NCI-H1436 (cell line): ENCODE results near the gene PRR20G.

ENCODE experiments used
- DNase-seq: peaks from one replicate; lab custom pipeline; 2025; lab: John Stamatoyannopoulos, UW

PRR20G gene

GRCh38 chr3:127263586-127264231 is 24.1 kb downstream of the PRR20G start:
- no peak for DNase-seq

GRCh38 chr3:127263037-127263436 is 24.8 kb downstream of the PRR20G start:
- no peak for DNase-seq

- DNase-seq, result no peak
These were observed 25.3 kb downstream of the PRR20G start for GRCh38 chr3:127262533-127262932.

GRCh38 chr3:127261925-127262324 is 25.9 kb downstream of the PRR20G start:
- no peak for DNase-seq

GRCh38 chr3:127260826-127261555 is 26.9 kb downstream of the PRR20G start:
- DNase-seq, result no peak

GRCh38 chr3:127260416-127260815 is 27.4 kb downstream of the PRR20G start:
- no peak for DNase-seq

GRCh38 chr3:127259882-127260281 is 28.0 kb downstream of the PRR20G start:
- no peak for DNase-seq

- no peak for DNase-seq
These were observed 29.1 kb downstream of the PRR20G start for GRCh38 chr3:127258733-127259132.

GRCh38 chr3:127257351-127257750 is 30.5 kb downstream of the PRR20G start:
- no peak for DNase-seq

GRCh38 chr3:127256733-127257271 is 31.0 kb downstream of the PRR20G start:
- DNase-seq, result no peak

- DNase-seq, result no peak
These were observed 31.7 kb downstream of the PRR20G start for GRCh38 chr3:127256138-127256537.

- no peak for DNase-seq
These were observed 32.3 kb downstream of the PRR20G start for GRCh38 chr3:127255516-127255915.

- no peak for DNase-seq
These were observed 33.1 kb downstream of the PRR20G start for GRCh38 chr3:127254730-127255129.

- DNase-seq, result no peak
These were observed 33.7 kb downstream of the PRR20G start for GRCh38 chr3:127254033-127254644.

GRCh38 chr3:127253491-127253890 is 34.4 kb downstream of the PRR20G start:
- DNase-seq, result no peak

- DNase-seq, result no peak
These were observed 35.4 kb downstream of the PRR20G start for GRCh38 chr3:127252446-127252845.

- DNase-seq, result no peak
These were observed 37.8 kb downstream of the PRR20G start for GRCh38 chr3:127250032-127250431.

- DNase-seq, result no peak
These were observed 40.6 kb downstream of the PRR20G start for GRCh38 chr3:127247292-127247691.

GRCh38 chr3:127238602-127239001 is 49.2 kb downstream of the PRR20G start:
- DNase-seq, result no peak

GRCh38 chr3:127237835-127238234 is 50.0 kb downstream of the PRR20G start:
- no peak for DNase-seq

GRCh38 chr3:127235706-127236105 is 52.1 kb downstream of the PRR20G start:
- DNase-seq, result no peak

GRCh38 chr3:127234778-127235177 is 53.1 kb downstream of the PRR20G start:
- DNase-seq, result no peak
